H1 (cell line): Measurements from ENCODE around the gene CGNL1. TPM values are rescaled to one million over a fixed set of nuclear protein-coding genes. Genes with fewer than 3 reads are reported as not detected.

Source experiments
- CTCF ChIA-PET: fragments of 300-600 bp; sonication (Branson Sonifier 250); formaldehyde crosslinking; loops from one replicate; lab custom pipeline; 2021; ENCODE audit not compliant: partially characterized antibody; lab: Charles Lee
- POLR2A ChIA-PET: fragments of 300-600 bp; sonication (Branson Sonifier 250); formaldehyde crosslinking; loops from one replicate; lab custom pipeline; 2021; ENCODE audit warnings: inconsistent platforms; ENCODE audit not compliant: partially characterized antibody; lab: Charles Lee
- DNase-seq, 2 experiments: peaks; one replicate each; pipeline versions ENCODE4 v3.0.0 to v3.0.0-alpha.2; 2010 to 2022; ENCODE audit warnings: low spot score in 2 of 2, low read depth in 1 of 2, mixed read lengths in 1 of 2
- FAIRE-seq: peaks from 2 replicates; lab custom pipeline; 2011; peaks lifted over from hg19 to GRCh38; lab: Jason Lieb, UNC
- H2AFZ ChIP-seq: 2 replicates; pipeline ENCODE4 v1.8.1; 2012; ENCODE audit warnings: low read length, inconsistent platforms
- H2AK5ac ChIP-seq: 2 replicates; pipeline ENCODE4 v1.6.1; 2013; ENCODE audit warnings: low read depth, low read length
- H2BK120ac ChIP-seq: replicated peaks from 2 replicates; pipeline ENCODE3; 2013; ENCODE audit warnings: low read depth, low read length, inconsistent platforms
- H2BK12ac ChIP-seq: 2 replicates; pipeline ENCODE4 v1.6.1; 2013; ENCODE audit warnings: low read depth, low read length
- H2BK15ac ChIP-seq: 2 replicates; pipeline ENCODE4 v1.6.1; 2013; ENCODE audit warnings: low read length
- H2BK20ac ChIP-seq: 2 replicates; pipeline ENCODE4 v1.6.1; 2013; ENCODE audit warnings: low read length
- H2BK5ac ChIP-seq: 2 replicates; pipeline ENCODE4 v1.6.1; 2013; ENCODE audit warnings: low read depth, low read length
- H3K14ac ChIP-seq: 2 replicates; pipeline ENCODE4 v1.6.1; 2013; ENCODE audit warnings: inconsistent platforms; ENCODE audit not compliant: insufficient read length
- H3K18ac ChIP-seq: 2 replicates; pipeline ENCODE4 v1.6.1; 2013; ENCODE audit warnings: low read length; ENCODE audit errors: extremely low read depth
- H3K23ac ChIP-seq: 2 replicates; pipeline ENCODE4 v1.6.1; 2013; ENCODE audit warnings: inconsistent platforms; ENCODE audit not compliant: insufficient read length
- H3K23me2 ChIP-seq: 2 replicates; pipeline ENCODE4 v1.6.1; 2013; ENCODE audit warnings: low read depth, low read length
- H3K27ac ChIP-seq: 2 replicates; pipeline ENCODE4 v1.6.1; 2011; ENCODE audit warnings: low read depth, low read length, inconsistent platforms
- H3K27me3 ChIP-seq, 4 experiments: replicated peaks in 1 of 4; 1 replicate in 1 of 4; 2 replicates in 3 of 4; pipeline versions ENCODE4 v1.6.1 to v1.8.1; 2011 to 2013; ENCODE audit warnings: low read length in 3 of 4, mild to moderate bottlenecking in 3 of 4, inconsistent platforms in 2 of 4, mixed read lengths in 2 of 4, moderate library complexity in 1 of 4; ENCODE audit not compliant: control insufficient read depth in 3 of 4, insufficient read depth in 3 of 4; ENCODE audit errors: extremely low read depth in 1 of 4
- H3K36me3 ChIP-seq, 4 experiments: 2 replicates each; pipeline versions ENCODE4 v1.6.1 to v1.8.1; 2011 to 2013; ENCODE audit warnings: mild to moderate bottlenecking in 4 of 4, low read length in 3 of 4, moderate library complexity in 2 of 4, control low read depth in 1 of 4, inconsistent platforms in 1 of 4; ENCODE audit not compliant: insufficient read depth in 4 of 4, control insufficient read depth in 2 of 4
- H3K4ac ChIP-seq: replicated peaks from 2 replicates; pipeline ENCODE3; 2013; ENCODE audit warnings: low read length, low read depth, mixed read lengths, inconsistent platforms; ENCODE audit not compliant: insufficient read length
- H3K4me1 ChIP-seq, 4 experiments: replicated peaks in 1 of 4; 1 replicate in 1 of 4; 2 replicates in 3 of 4; pipeline versions ENCODE4 v1.6.1 to v1.8.1; 2011 to 2013; ENCODE audit warnings: low read length in 3 of 4, inconsistent platforms in 2 of 4, mixed read lengths in 1 of 4; ENCODE audit not compliant: insufficient read depth in 4 of 4, control insufficient read depth in 3 of 4
- H3K4me2 ChIP-seq, 2 experiments: 2 replicates each; pipeline versions ENCODE4 v1.6.1 to v1.8.1; 2011 to 2013; ENCODE audit warnings: low read depth in 2 of 2, low read length in 2 of 2, control low read depth in 1 of 2, inconsistent platforms in 1 of 2, mild to moderate bottlenecking in 1 of 2; ENCODE audit not compliant: insufficient read depth in 1 of 2
- H3K4me3 ChIP-seq, 4 experiments: fragments of 200-600, 300-600 bp in 1 of 4; sonication (generic), shearing (Covaris generic), sonication (Bioruptor Twin) in 1 of 4; 2 replicates each; pipeline versions ENCODE4 v1.5.1 to v1.8.1; 2011 to 2016; ENCODE audit warnings: low read length in 4 of 4, low read depth in 3 of 4, control low read depth in 2 of 4, inconsistent platforms in 2 of 4, mild to moderate bottlenecking in 2 of 4, mixed read lengths in 1 of 4, moderate library complexity in 1 of 4; ENCODE audit not compliant: insufficient read depth in 2 of 4; ENCODE audit errors: extremely low read depth in 1 of 4
- H3K56ac ChIP-seq: replicated peaks from 2 replicates; pipeline ENCODE3; 2013; ENCODE audit warnings: low read depth, mild to moderate bottlenecking, mixed read lengths, low read length, inconsistent platforms; ENCODE audit not compliant: insufficient read length
- H3K79me1 ChIP-seq: 2 replicates; pipeline ENCODE4 v1.6.1; 2013; ENCODE audit warnings: low read depth, low read length, control low read depth
- H3K79me2 ChIP-seq, 2 experiments: 2 replicates each; pipeline versions ENCODE4 v1.6.1 to v1.8.1; 2012 to 2013; ENCODE audit warnings: low read length in 2 of 2, mild to moderate bottlenecking in 2 of 2, inconsistent platforms in 1 of 2; ENCODE audit not compliant: insufficient read depth in 2 of 2, control insufficient read depth in 1 of 2
- H3K9ac ChIP-seq, 4 experiments: replicated peaks in 1 of 4; 1 replicate in 1 of 4; 2 replicates in 3 of 4; pipeline versions ENCODE4 v1.6.1 to v1.8.1; 2011 to 2013; ENCODE audit warnings: low read depth in 3 of 4, low read length in 3 of 4, control low read depth in 2 of 4, mild to moderate bottlenecking in 2 of 4, moderate library complexity in 2 of 4, inconsistent platforms in 1 of 4; ENCODE audit errors: extremely low read depth in 1 of 4
- H3K9me3 ChIP-seq, 2 experiments: 2 replicates each; pipeline versions ENCODE4 v1.6.1 to v1.8.1; 2012 to 2013; ENCODE audit warnings: mild to moderate bottlenecking in 2 of 2, moderate library complexity in 2 of 2, control low read depth in 1 of 2, inconsistent platforms in 1 of 2, low read depth in 1 of 2, low read length in 1 of 2, mixed read lengths in 1 of 2; ENCODE audit not compliant: insufficient read depth in 2 of 2
- H4K20me1 ChIP-seq, 2 experiments: replicated peaks in 1 of 2; 2 replicates each; pipeline versions ENCODE3 to v1.8.1; 2011 to 2013; ENCODE audit warnings: inconsistent platforms in 2 of 2, low read length in 2 of 2, mild to moderate bottlenecking in 1 of 2; ENCODE audit not compliant: insufficient read depth in 2 of 2, control insufficient read depth in 1 of 2
- H4K5ac ChIP-seq: 2 replicates; pipeline ENCODE4 v1.6.1; 2013; ENCODE audit warnings: low read length, low read depth, mixed read lengths, inconsistent platforms; ENCODE audit not compliant: insufficient read length
- H4K8ac ChIP-seq: 2 replicates; pipeline ENCODE4 v1.8.0; 2013; ENCODE audit warnings: mild to moderate bottlenecking, moderate library complexity, low read length, inconsistent platforms; ENCODE audit not compliant: insufficient read depth; ENCODE audit errors: extremely low read depth
- H4K91ac ChIP-seq: replicated peaks from 2 replicates; pipeline ENCODE3; 2013; ENCODE audit warnings: low read length, mixed read lengths, inconsistent platforms; ENCODE audit not compliant: insufficient read length
- BRCA1 ChIP-seq: IDR thresholded peaks from 2 replicates; pipeline ENCODE4 v1.6.1; 2012; ENCODE audit warnings: low read depth, low read length, improper control_type of control experiment
- CEBPB ChIP-seq: IDR thresholded peaks from 2 replicates; pipeline ENCODE4 v1.6.1; 2012; ENCODE audit warnings: low read depth, low read length
- CTBP2 ChIP-seq: IDR thresholded peaks from 2 replicates; pipeline ENCODE4 v1.7.0; 2011; ENCODE audit warnings: borderline replicate concordance, mild to moderate bottlenecking, moderate library complexity, mixed read lengths, low read length; ENCODE audit not compliant: insufficient read depth, insufficient read length
- EZH2 ChIP-seq: fragments of 200-600 bp; sonication (generic); IDR thresholded peaks from 2 replicates; pipeline ENCODE4 v1.7.1; 2012; ENCODE audit warnings: low read depth, mild to moderate bottlenecking, moderate library complexity, low read length, inconsistent platforms; ENCODE audit not compliant: severe bottlenecking
- GABPA ChIP-seq: IDR thresholded peaks from 2 replicates; pipeline ENCODE4 v1.6.1; 2011; ENCODE audit warnings: mild to moderate bottlenecking, low read length, moderate library complexity, borderline replicate concordance; ENCODE audit not compliant: insufficient read depth
- NRF1 ChIP-seq: IDR thresholded peaks from 2 replicates; pipeline ENCODE4 v1.6.1; 2011; ENCODE audit warnings: mild to moderate bottlenecking, low read depth, low read length, improper control_type of control experiment
- POLR2AphosphoS5 ChIP-seq: IDR thresholded peaks from 2 replicates; pipeline ENCODE4 v1.6.1; 2011; ENCODE audit warnings: low read depth, low read length
- SP1 ChIP-seq: IDR thresholded peaks from 2 replicates; pipeline ENCODE4 v1.6.1; 2011; ENCODE audit warnings: low read depth, low read length
- SUZ12 ChIP-seq: fragments of 200-600 bp; sonication (generic); IDR thresholded peaks from 2 replicates; pipeline ENCODE4 v1.6.1; 2012; ENCODE audit warnings: mild to moderate bottlenecking, inconsistent platforms, low read length, moderate library complexity, mixed read lengths
- TBP ChIP-seq: IDR thresholded peaks from 2 replicates; pipeline ENCODE4 v1.6.1; 2011; ENCODE audit warnings: low read depth, low read length, improper control_type of control experiment
- TCF12 ChIP-seq: IDR thresholded peaks from 2 replicates; pipeline ENCODE4 v1.6.1; 2011; ENCODE audit warnings: low read depth, mild to moderate bottlenecking, low read length
- ZNF274 ChIP-seq: IDR thresholded peaks from 2 replicates; pipeline ENCODE4 v1.7.0; 2012; ENCODE audit warnings: low read length, borderline replicate concordance; ENCODE audit errors: extremely low read depth
- WGBS, 2 experiments: shearing (Covaris generic) in 1 of 2; methylation state at CpG; one replicate each; pipeline versions ENCODE4 v1.1.6 to v1.1.7; 2013 to 2015; ENCODE audit warnings: low lambda C conversion rate in 2 of 2, mixed read lengths in 2 of 2, inconsistent platforms in 1 of 2, low coverage in 1 of 2, missing lambda C conversion rate in 1 of 2; ENCODE audit not compliant: insufficient replicate concordance in 2 of 2, insufficient coverage in 1 of 2, insufficient read length in 1 of 2; ENCODE audit errors: extremely low coverage in 1 of 2, missing lambda C conversion rate in 1 of 2; 5-methylcytosine and 5-hydroxymethylcytosine counted together
- polyA plus RNA-seq, 7 experiments: library from polyadenylated mRNA; depleted of rRNA in 3 of 7; stranded (reverse) in 5 of 7; unstranded in 2 of 7; fragments of >200 nt in 5 of 7; fragments of 200-250 nt in 2 of 7; gene quantifications; 1 replicate in 5 of 7; 2 replicates in 1 of 7; 4 replicates in 1 of 7; pipeline versions ENCODE4 v1.2.1 to v1.2.3, GENCODE V29; 2011 to 2013; ENCODE audit warnings: missing spikeins in 2 of 7, mixed read lengths in 2 of 7
- total RNA-seq: library from RNA; stranded (reverse); fragmentation: NEBNext Ultra II Directional; extraction: Animal tissue kit (Norgen Biotek cat#: 25700); gene quantifications from 2 replicates; pipeline ENCODE4 v1.2.1, GENCODE V29; 2021
- TF ChIP-seq, protein P1 (sequence below): IDR thresholded peaks from 2 replicates; pipeline ENCODE4 v1.6.1; 2011; ENCODE audit warnings: low read depth, mild to moderate bottlenecking, low read length; ENCODE audit not compliant: insufficient read depth

CGNL1 gene
- total and polyA plus RNA-seq, 2 of the 8 experiments (the other 6 are each of a cell fraction or from before 2014, with no cell fraction given), result 21.8 to 75.6 TPM

DNA sequence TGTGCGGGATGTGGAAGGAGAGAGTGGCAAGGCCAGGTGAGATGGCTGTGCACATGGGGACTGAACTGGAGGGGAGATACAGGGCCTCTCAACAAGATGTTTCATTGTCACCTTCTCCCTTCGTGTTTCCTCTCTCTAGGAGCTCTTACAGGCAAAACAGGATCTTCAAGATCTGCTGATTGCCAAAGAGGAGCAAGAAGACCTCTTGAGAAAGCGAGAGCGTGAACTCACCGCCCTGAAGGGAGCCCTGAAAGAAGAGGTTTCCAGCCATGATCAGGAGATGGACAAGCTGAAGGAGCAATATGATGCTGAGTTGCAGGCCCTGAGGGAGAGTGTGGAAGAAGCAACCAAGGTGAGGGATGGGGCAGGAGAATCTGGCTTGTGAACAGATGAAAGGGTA, 85.2 kb downstream of the CGNL1 start:
- Histone ChIP-seq H3K4me1 (no peaks in the 10 kb centered on the region), H2BK12ac (no peak overlapping the region), H2BK5ac (no peak overlapping the region; the same call in 1 of the 2 replicates), H3K23ac (no peak overlapping the region), H4K91ac (no peak overlapping the region), H2AK5ac (no peak overlapping the region), H2AFZ (no peak overlapping the region), H4K20me1 (peaks cover 0 to 1% of the 10 kb centered on the region in 2 experiments), H3K79me1 (no peaks in the 10 kb centered on the region), H3K56ac (no peak overlapping the region), H3K27ac (no peak overlapping the region), H3K79me2 (no peaks in the 10 kb centered on the region), H3K27me3 (no peaks in the 10 kb centered on the region), H3K9ac (no peak overlapping the region; a peak in 1 of 7 replicates), H2BK20ac (no peak overlapping the region), H2BK15ac (no peak overlapping the region), H4K5ac (no peak overlapping the region), H3K9me3 (no peaks in the 10 kb centered on the region), H3K4ac (no peak overlapping the region), H3K4me2 (no peak overlapping the region), H3K18ac (no peak overlapping the region), H3K4me3 (no peak overlapping the region), H3K23me2 (no peaks in the 10 kb centered on the region), H4K8ac (no peak overlapping the region), H3K14ac (no peak overlapping the region), H2BK120ac (no peak overlapping the region), H3K36me3 (peaks cover 4 to 71% (median 25%) of the 10 kb centered on the region in 4 experiments)
- DNase-seq, result no peak
- TF ChIP-seq CTBP2, result no peak
- TF ChIP-seq TBP, result no peak
- no peak for TF ChIP-seq NRF1
- TF ChIP-seq EZH2, result no peak
- TF ChIP-seq GABPA, result no peak
- no peak for TF ChIP-seq SUZ12
- TF ChIP-seq, protein P1, sequence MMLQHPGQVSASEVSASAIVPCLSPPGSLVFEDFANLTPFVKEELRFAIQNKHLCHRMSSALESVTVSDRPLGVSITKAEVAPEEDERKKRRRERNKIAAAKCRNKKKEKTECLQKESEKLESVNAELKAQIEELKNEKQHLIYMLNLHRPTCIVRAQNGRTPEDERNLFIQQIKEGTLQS, result no peak
- no peak for TF ChIP-seq CEBPB
- TF ChIP-seq ZNF274, result no peak
- no peak for TF ChIP-seq TCF12
- TF ChIP-seq BRCA1, result no peak
- no peak for TF ChIP-seq POLR2AphosphoS5
- no peak for TF ChIP-seq SP1
- ChIA-PET CTCF (interaction anchor here (0.8 to 1.8 kb wide), 17 partner anchors 11 to 121 kb away, joined by 3 to 6 read pairs (median 4); no protein-coding TSS in a partner anchor), POLR2A (interaction anchor here (1.0 kb wide), 1 partner anchor 9 kb away, joined by 3 read pairs; no protein-coding TSS in a partner anchor)
- WGBS, 2 experiments, result 97% methylated on average over 5 of the region's 5 CpGs; no CpG with 5 or more reads in 1 of the 2 experiments
- no peak for FAIRE-seq
